ENCODE data around the gene BRIX1.
"Not testable (repeated sequence)": the region's sequence is repeated elsewhere in the genome, so short reads cannot be mapped to it uniquely, and the experiment has no call there.

The BRIX1 gene

DNA sequence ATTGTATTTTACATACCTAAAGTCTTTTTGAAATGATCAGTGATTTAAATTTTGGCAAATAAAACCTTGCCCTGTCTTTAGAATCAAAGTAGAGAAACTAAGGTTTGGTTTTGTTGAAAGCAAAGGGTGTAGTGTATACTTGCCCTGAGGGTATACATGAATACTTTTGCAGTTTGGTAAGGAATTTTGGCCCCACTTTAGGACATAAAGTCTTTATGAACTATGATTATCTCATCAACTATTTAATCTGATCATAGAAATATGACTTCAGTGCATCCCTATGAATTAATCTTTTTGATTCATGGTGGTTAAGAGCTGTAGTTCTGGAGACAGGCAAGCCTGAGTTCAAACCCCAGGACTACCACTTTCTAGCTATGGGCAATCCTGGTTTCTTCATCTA lies 17.9 kb upstream of the BRIX1 start:
- H3K4me3 Mint-ChIP-seq, result no peak overlapping the region
- no peaks in the 10 kb centered on the region for H3K9me3 Mint-ChIP-seq
- H3K4me1 Mint-ChIP-seq (ENCODE audit: low read depth), result no peaks in the 10 kb centered on the region
- H3K27ac Mint-ChIP-seq, result no peak overlapping the region
- H3K27me3 Mint-ChIP-seq, result no peaks in the 10 kb centered on the region
- no peaks in the 10 kb centered on the region for H3K36me3 Mint-ChIP-seq (ENCODE audit: low read depth)

DNA sequence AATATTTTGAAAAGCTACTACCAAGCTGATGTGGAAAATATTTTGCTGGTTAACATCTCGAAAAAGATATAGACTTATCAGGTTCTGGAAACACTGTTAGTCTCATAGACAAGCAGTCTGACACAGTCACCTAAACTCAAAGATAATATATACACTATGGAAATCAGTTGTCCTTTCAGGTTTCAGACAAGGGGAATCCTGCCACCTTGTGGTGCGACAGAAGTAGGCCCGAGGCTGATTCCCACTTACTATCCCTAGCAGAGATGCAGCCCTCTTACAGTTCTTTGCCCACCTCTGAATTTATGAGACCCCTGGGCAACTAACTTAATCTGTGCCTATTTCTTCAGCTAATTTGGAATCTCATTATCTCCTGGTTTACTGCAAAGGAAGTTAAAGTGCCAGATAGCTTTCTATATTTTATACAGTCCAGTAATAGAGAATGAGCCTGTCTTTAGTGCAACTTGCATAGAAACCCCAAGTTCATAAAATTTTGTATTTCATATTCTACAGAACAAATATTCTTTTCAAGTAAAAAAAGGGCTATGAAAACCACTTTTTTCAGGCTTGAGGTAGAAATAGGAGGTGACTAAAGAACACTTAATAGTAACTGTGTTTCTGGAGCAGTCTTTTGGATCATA lies 17.1 kb upstream of the BRIX1 start:
- no peak overlapping the region for H3K27ac Mint-ChIP-seq
- no peaks in the 10 kb centered on the region for H3K27me3 Mint-ChIP-seq
- H3K4me3 Mint-ChIP-seq, result no peak overlapping the region
- H3K9me3 Mint-ChIP-seq, result no peaks in the 10 kb centered on the region
- no peaks in the 10 kb centered on the region for H3K4me1 Mint-ChIP-seq (ENCODE audit: low read depth)
- H3K36me3 Mint-ChIP-seq (ENCODE audit: low read depth), result peaks cover 2% of the 10 kb centered on the region

GRCh38 chr5:34899066-34899465 lies 16.4 kb upstream of the BRIX1 start:
- no peak overlapping the region for H3K4me3 Mint-ChIP-seq
- H3K36me3 Mint-ChIP-seq (ENCODE audit: low read depth), result peaks cover 5% of the 10 kb centered on the region
- H3K27ac Mint-ChIP-seq, result no peak overlapping the region
- no peaks in the 10 kb centered on the region for H3K27me3 Mint-ChIP-seq
- H3K4me1 Mint-ChIP-seq (ENCODE audit: low read depth), result no peaks in the 10 kb centered on the region
- H3K9me3 Mint-ChIP-seq, result no peaks in the 10 kb centered on the region

DNA sequence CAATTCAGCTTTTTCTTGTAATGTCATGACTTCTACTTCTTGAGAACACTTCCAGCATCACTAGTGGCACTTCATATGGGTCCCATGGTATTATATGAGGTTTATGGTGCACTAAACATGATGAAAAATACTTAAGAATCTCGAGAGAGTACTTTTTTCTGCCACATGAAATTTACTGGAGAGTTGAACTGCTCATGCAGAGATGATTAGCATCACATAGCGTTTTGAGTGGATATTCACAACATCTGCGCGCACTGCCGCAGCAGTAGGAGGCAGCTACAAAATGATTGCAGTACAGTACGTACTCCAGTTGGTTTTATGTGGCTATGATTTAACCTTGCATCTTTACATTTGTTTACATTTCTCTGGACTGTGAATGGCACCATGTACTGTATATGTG lies 14.9 kb upstream of the BRIX1 start:
- no peaks in the 10 kb centered on the region for H3K9me3 Mint-ChIP-seq
- no peaks in the 10 kb centered on the region for H3K4me1 Mint-ChIP-seq (ENCODE audit: low read depth)
- H3K27me3 Mint-ChIP-seq, result no peaks in the 10 kb centered on the region
- no peak overlapping the region for H3K27ac Mint-ChIP-seq
- H3K36me3 Mint-ChIP-seq (ENCODE audit: low read depth), result peaks cover 16% of the 10 kb centered on the region
- no peak overlapping the region for H3K4me3 Mint-ChIP-seq

DNA sequence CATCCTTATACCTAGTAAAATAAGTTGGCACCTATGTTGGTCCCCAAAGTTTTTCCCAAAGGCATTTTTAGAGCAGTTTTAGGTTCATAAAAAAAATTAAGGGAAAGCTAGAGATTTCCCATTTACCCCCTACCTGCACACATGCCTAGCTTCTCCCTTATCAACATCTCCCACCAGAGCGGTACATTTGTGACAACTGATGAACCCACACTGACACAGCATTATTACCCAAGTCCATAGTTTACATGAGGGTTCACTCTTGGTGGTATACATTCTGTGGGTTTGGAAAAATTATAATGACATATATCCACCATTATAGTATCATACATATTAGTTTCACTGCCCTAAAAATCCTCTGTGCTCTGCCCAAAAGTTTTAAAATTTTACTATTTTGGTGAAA lies 12.3 kb upstream of the BRIX1 start:
- Mint-ChIP-seq H3K4me1 (ENCODE audit: low read depth) (no peaks in the 10 kb centered on the region), H3K27ac (no peak overlapping the region), H3K27me3 (no peaks in the 10 kb centered on the region), H3K36me3 (ENCODE audit: low read depth) (peaks cover 22% of the 10 kb centered on the region), H3K4me3 (no peak overlapping the region), H3K9me3 (no peaks in the 10 kb centered on the region)

DNA sequence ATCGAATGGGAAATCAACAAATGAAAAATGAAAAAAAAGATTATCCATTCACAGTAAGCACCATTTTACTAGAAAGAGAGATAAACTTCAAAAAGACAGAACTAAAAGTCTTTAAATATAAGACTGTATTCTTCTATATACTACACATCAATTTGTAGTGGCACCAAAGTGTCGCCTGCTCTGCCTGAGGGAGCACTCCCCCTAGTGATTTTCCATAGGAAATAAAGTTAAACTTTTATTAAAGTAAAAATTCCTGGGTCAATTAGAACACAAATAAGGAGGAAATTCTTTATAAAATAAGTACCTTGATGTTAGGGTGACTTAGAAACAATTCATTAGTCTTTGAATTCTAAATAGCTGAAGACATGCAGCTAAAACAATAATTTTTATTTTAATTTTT lies 9.9 kb upstream of the BRIX1 start:
- no peak overlapping the region for H3K27ac Mint-ChIP-seq
- no peak overlapping the region for H3K4me3 Mint-ChIP-seq
- no peaks in the 10 kb centered on the region for H3K4me1 Mint-ChIP-seq (ENCODE audit: low read depth)
- H3K27me3 Mint-ChIP-seq, result no peaks in the 10 kb centered on the region
- peaks cover 39% of the 10 kb centered on the region for H3K36me3 Mint-ChIP-seq (ENCODE audit: low read depth)
- H3K9me3 Mint-ChIP-seq, result no peaks in the 10 kb centered on the region

GRCh38 chr5:34913072-34913471 lies 2.4 kb upstream of the BRIX1 start:
- peaks cover 63% of the 10 kb centered on the region for H3K36me3 Mint-ChIP-seq (ENCODE audit: low read depth)
- H3K4me1 Mint-ChIP-seq (ENCODE audit: low read depth), result peaks cover 38% of the 10 kb centered on the region
- no peak overlapping the region for H3K27ac Mint-ChIP-seq
- peak overlapping the region; percentile 6 for H3K4me3 Mint-ChIP-seq
- no peaks in the 10 kb centered on the region for H3K27me3 Mint-ChIP-seq
- no peaks in the 10 kb centered on the region for H3K9me3 Mint-ChIP-seq

GRCh38 chr5:34914671-34915138 lies 806 bp upstream of the BRIX1 start:
- Mint-ChIP-seq H3K9me3 (no peaks in the 10 kb centered on the region), H3K27ac (no peak overlapping the region), H3K36me3 (ENCODE audit: low read depth) (peaks cover 59% of the 10 kb centered on the region), H3K4me1 (ENCODE audit: low read depth) (peaks cover 44% of the 10 kb centered on the region), H3K27me3 (no peaks in the 10 kb centered on the region), H3K4me3 (no peak overlapping the region)

DNA sequence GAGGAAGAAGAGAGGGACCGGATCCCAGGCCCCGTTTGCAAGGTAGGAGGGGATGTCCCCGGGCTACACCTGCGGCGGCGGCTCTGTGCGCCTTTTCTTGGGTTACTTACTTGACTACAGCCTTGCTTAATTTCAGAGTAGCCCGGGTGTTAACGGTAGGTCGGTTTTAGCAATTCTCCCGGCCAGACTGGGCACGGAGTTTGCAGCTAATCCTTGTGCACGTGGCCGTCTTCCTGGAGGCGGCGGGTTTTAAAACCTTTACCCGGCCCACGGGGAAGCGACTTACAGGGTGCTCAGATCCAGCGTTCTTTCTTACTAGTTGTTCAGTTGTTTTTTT lies 313 bp downstream of the BRIX1 start:
- Mint-ChIP-seq H3K27ac (no peak overlapping the region), H3K4me1 (ENCODE audit: low read depth) (peaks cover 48% of the 10 kb centered on the region), H3K27me3 (no peaks in the 10 kb centered on the region), H3K9me3 (no peaks in the 10 kb centered on the region), H3K36me3 (ENCODE audit: low read depth) (peaks cover 62% of the 10 kb centered on the region), H3K4me3 (no peak overlapping the region)

- H3K9me3 Mint-ChIP-seq, result no peaks in the 10 kb centered on the region
These were observed 1.0 kb downstream of the BRIX1 start for GRCh38 chr5:34916518-34916917.

GRCh38 chr5:34918025-34918424 lies 2.5 kb downstream of the BRIX1 start:
- H3K9me3 Mint-ChIP-seq, result no peaks in the 10 kb centered on the region
- no peak overlapping the region for H3K4me3 Mint-ChIP-seq
- peak overlapping the region; percentile 81 for H3K27ac Mint-ChIP-seq
- H3K27me3 Mint-ChIP-seq, result no peaks in the 10 kb centered on the region
- H3K36me3 Mint-ChIP-seq (ENCODE audit: low read depth), result peaks cover 60% of the 10 kb centered on the region
- peaks cover 58% of the 10 kb centered on the region for H3K4me1 Mint-ChIP-seq (ENCODE audit: low read depth)

More at GRCh38 chr5:34916518-34916917, 1.0 kb downstream of the BRIX1 start:
- H3K27me3 Mint-ChIP-seq, result no peaks in the 10 kb centered on the region
- H3K27ac Mint-ChIP-seq, result no peak overlapping the region
- peaks cover 60% of the 10 kb centered on the region for H3K36me3 Mint-ChIP-seq (ENCODE audit: low read depth)
- no peak overlapping the region for H3K4me3 Mint-ChIP-seq
- peaks cover 53% of the 10 kb centered on the region for H3K4me1 Mint-ChIP-seq (ENCODE audit: low read depth)

DNA sequence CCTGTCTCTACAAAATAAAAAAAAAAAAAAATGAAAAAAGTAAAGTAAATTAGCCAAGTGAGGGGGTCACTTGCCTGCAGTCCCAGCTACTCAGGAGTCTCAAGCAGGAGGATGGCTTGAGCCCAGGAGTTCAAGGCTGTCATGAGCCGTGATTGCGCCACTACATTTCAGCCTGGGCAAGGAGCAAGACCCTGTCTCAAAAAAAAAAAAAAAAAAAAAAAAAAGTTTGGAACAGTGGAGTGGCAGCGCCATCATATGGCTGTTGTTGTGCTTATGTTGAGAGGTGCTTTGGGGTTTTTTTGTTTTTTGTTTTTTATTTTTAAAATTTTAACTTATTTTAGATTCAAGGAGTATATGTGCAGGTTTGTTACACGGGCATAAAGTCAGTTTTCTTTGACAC lies 3.6 kb downstream of the BRIX1 start:
- no peak overlapping the region for H3K27ac Mint-ChIP-seq
- H3K36me3 Mint-ChIP-seq (ENCODE audit: low read depth), result peaks cover 58% of the 10 kb centered on the region
- no peaks in the 10 kb centered on the region for H3K27me3 Mint-ChIP-seq
- H3K4me3 Mint-ChIP-seq, result no peak overlapping the region
- H3K4me1 Mint-ChIP-seq (ENCODE audit: low read depth), result peaks cover 58% of the 10 kb centered on the region
- no peaks in the 10 kb centered on the region for H3K9me3 Mint-ChIP-seq

GRCh38 chr5:34923256-34923655 lies 7.7 kb downstream of the BRIX1 start:
- peaks cover 68% of the 10 kb centered on the region for H3K36me3 Mint-ChIP-seq (ENCODE audit: low read depth)
- H3K27ac Mint-ChIP-seq, result peak overlapping the region; percentile 87
- not testable (repeated sequence) for H3K27me3 Mint-ChIP-seq, H3K4me3 Mint-ChIP-seq, H3K9me3 Mint-ChIP-seq
- H3K4me1 Mint-ChIP-seq (ENCODE audit: low read depth), result peaks cover 56% of the 10 kb centered on the region

- Mint-ChIP-seq H3K9me3 (no peaks in the 10 kb centered on the region), H3K36me3 (ENCODE audit: low read depth) (peaks cover 64% of the 10 kb centered on the region)
These were observed 8.4 kb downstream of the BRIX1 start for GRCh38 chr5:34923694-34924461.

DNA sequence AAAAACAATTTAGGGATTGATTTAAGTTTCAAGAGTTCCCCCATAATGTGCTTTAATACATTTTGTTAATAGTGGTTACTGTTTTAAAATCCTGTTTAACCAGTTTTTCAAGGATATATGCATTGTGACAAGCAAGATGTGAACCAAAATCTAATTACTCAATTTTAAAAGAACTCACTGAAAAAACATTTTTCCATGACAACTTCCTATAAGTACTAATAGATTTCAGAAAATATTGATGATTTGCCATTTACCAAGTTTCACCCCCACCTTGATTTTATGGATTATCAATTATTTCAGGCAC lies 8.9 kb downstream of the BRIX1 start:
- H3K4me3 Mint-ChIP-seq, result peak overlapping the region; percentile 24
- peaks cover 62% of the 10 kb centered on the region for H3K4me1 Mint-ChIP-seq (ENCODE audit: low read depth)
- no peaks in the 10 kb centered on the region for H3K9me3 Mint-ChIP-seq
- H3K36me3 Mint-ChIP-seq (ENCODE audit: low read depth), result peaks cover 68% of the 10 kb centered on the region
- H3K27ac Mint-ChIP-seq, result peak overlapping the region; percentile 42
- H3K27me3 Mint-ChIP-seq, result no peaks in the 10 kb centered on the region

More at GRCh38 chr5:34923694-34924461, 8.4 kb downstream of the BRIX1 start:
- H3K27ac Mint-ChIP-seq, result peak overlapping the region; percentile 87
- H3K4me3 Mint-ChIP-seq, result peak overlapping the region; percentile 66
- H3K4me1 Mint-ChIP-seq (ENCODE audit: low read depth), result peaks cover 58% of the 10 kb centered on the region
- H3K27me3 Mint-ChIP-seq, result no peaks in the 10 kb centered on the region
